ENCODE results near the gene ANTXR2. TPM values are rescaled to one million over a fixed set of nuclear protein-coding genes. Genes with fewer than 3 reads are reported as not detected.

The ANTXR2 gene
- polyA plus RNA-seq, 1 of the 3 experiments (the other 2 are of a cell fraction) = 48.8 TPM

DNA sequence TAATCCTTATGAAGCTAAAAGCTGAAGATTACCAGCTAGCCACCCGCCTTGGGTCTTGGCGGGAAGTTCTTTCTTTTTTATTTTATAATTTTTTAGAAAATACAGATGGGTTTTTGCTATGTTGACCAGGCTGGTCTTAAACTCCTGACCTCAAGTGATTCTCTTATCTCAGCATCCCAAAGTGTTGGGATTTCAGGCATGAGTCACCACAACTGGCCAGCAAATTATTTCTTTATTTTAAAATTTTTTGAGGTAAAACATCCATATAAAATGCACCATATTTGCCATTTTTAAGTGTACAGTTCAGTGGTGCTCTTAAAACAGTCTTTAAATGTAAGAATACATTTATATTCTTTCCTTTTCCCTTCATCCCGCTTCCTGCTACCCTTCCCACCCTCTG, 40.6 kb upstream of the ANTXR2 start:
- no peak overlapping the region for H3K27ac ChIP-seq (ENCODE audit: low read depth in 2 of 2, low read length in 1 of 2)
- no peaks in the 10 kb centered on the region for H4K20me1 ChIP-seq (ENCODE audit: insufficient read depth)
- no peaks in the 10 kb centered on the region for H3K27me3 ChIP-seq (ENCODE audit: insufficient read depth)
- H2AFZ ChIP-seq (ENCODE audit: low read depth) = no peak overlapping the region
- DNase-seq = no peak
- H3K9ac ChIP-seq = no peak overlapping the region
- H3K9me3 ChIP-seq = peaks cover 9% of the 10 kb centered on the region; the same call in 1 of the 2 replicates
- no peaks in the 10 kb centered on the region for H3K79me2 ChIP-seq (ENCODE audit: insufficient read depth)
- H3F3A ChIP-seq (replicated peaks; ENCODE audit: insufficient read depth) = peaks cover 3% of the 10 kb centered on the region
- no peak overlapping the region for H3K4me2 ChIP-seq
- H3K4me3 ChIP-seq (ENCODE audit: low read depth in 2 of 2, low read length in 1 of 2) = no peak overlapping the region
- H3K4me1 ChIP-seq (ENCODE audit: control insufficient read depth in 1 of 2, insufficient read depth in 2 of 2, low read depth in 1 of 2, low read length in 1 of 2) = no peaks in the 10 kb centered on the region
- ChIA-PET CTCF (interaction anchor here (0.6 to 1.4 kb wide), 3 partner anchors 11 to 1338 kb away, joined by 3 to 4 read pairs (median 3); partner anchors contain the start of gene BMP2K), POLR2A (no interaction called here)
- WGBS (ENCODE audit: low lambda C conversion rate) = 90% methylated on average over 3 of the region's 3 CpGs
- TF ChIP-seq NFIC (IDR thresholded peaks at IDR 0.05; ENCODE audit: borderline replicate concordance) (no peak), TAF1 (IDR thresholded peaks at IDR 0.05; ENCODE audit: borderline replicate concordance, low read depth, low read length) (no peak), JUND (IDR thresholded peaks at IDR 0.05) (no peak), EP300 (IDR thresholded peaks at IDR 0.05; ENCODE audit: borderline replicate concordance in 1 of 2, low read depth in 1 of 2, low read length in 1 of 2) (no peak), GATA2 (CRISPR knock-in tag; IDR thresholded peaks at IDR 0.05) (no peak)
- TF ChIP-seq, protein P1, sequence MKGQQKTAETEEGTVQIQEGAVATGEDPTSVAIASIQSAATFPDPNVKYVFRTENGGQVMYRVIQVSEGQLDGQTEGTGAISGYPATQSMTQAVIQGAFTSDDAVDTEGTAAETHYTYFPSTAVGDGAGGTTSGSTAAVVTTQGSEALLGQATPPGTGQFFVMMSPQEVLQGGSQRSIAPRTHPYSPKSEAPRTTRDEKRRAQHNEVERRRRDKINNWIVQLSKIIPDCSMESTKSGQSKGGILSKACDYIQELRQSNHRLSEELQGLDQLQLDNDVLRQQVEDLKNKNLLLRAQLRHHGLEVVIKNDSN (IDR thresholded peaks at IDR 0.05; ENCODE audit: borderline replicate concordance, low read depth) = no peak
- TF ChIP-seq, protein P2, sequence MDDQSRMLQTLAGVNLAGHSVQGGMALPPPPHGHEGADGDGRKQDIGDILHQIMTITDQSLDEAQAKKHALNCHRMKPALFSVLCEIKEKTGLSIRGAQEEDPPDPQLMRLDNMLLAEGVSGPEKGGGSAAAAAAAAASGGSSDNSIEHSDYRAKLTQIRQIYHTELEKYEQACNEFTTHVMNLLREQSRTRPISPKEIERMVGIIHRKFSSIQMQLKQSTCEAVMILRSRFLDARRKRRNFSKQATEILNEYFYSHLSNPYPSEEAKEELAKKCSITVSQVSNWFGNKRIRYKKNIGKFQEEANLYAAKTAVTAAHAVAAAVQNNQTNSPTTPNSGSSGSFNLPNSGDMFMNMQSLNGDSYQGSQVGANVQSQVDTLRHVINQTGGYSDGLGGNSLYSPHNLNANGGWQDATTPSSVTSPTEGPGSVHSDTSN (IDR thresholded peaks at IDR 0.05) = no peak
- TF ChIP-seq, protein P3, sequence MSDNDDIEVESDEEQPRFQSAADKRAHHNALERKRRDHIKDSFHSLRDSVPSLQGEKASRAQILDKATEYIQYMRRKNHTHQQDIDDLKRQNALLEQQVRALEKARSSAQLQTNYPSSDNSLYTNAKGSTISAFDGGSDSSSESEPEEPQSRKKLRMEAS (IDR thresholded peaks at IDR 0.05; ENCODE audit: low read depth) = no peak
- TF ChIP-seq, protein P4, sequence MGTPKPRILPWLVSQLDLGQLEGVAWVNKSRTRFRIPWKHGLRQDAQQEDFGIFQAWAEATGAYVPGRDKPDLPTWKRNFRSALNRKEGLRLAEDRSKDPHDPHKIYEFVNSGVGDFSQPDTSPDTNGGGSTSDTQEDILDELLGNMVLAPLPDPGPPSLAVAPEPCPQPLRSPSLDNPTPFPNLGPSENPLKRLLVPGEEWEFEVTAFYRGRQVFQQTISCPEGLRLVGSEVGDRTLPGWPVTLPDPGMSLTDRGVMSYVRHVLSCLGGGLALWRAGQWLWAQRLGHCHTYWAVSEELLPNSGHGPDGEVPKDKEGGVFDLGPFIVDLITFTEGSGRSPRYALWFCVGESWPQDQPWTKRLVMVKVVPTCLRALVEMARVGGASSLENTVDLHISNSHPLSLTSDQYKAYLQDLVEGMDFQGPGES (IDR thresholded peaks at IDR 0.05; ENCODE audit: low read depth, low read length) = no peak
- H3K36me3 ChIP-seq (replicated peaks in 1 of 2; ENCODE audit: control insufficient read depth in 1 of 2, insufficient read depth in 2 of 2, low read length in 1 of 2) = no peaks in the 10 kb centered on the region
- H3K9me2 ChIP-seq = no peaks in the 10 kb centered on the region

DNA sequence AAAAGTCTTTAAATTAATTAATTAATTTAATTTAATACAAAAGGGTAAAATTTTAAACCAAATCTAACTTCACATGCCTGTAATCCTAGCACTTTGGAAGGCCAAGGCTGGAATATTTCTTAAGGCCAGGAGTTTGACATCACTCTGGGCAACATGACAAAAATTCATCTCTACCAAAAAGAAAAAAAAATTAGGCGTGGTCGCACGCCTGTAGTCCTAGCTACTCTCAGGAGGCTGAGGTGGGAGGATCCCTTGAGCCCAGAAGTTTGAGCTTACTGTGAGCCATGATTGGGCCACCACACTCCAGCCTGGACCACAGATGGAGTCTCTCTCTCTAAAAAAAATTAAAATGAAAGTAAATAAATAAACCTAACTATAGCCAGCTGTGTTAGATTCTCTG, 39.2 kb upstream of the ANTXR2 start:
- Histone ChIP-seq H3K4me1 (ENCODE audit: control insufficient read depth in 1 of 2, insufficient read depth in 2 of 2, low read depth in 1 of 2, low read length in 1 of 2) (no peaks in the 10 kb centered on the region), H3F3A (replicated peaks; ENCODE audit: insufficient read depth) (no peaks in the 10 kb centered on the region), H3K27me3 (ENCODE audit: insufficient read depth) (no peaks in the 10 kb centered on the region), H3K9me2 (no peaks in the 10 kb centered on the region), H3K79me2 (ENCODE audit: insufficient read depth) (no peaks in the 10 kb centered on the region), H3K27ac (ENCODE audit: low read depth in 2 of 2, low read length in 1 of 2) (no peak overlapping the region), H3K9ac (no peak overlapping the region), H3K4me2 (no peak overlapping the region), H2AFZ (ENCODE audit: low read depth) (no peak overlapping the region), H3K9me3 (peaks cover 16% of the 10 kb centered on the region), H3K4me3 (ENCODE audit: low read depth in 2 of 2, low read length in 1 of 2) (no peak overlapping the region), H3K36me3 (replicated peaks in 1 of 2; ENCODE audit: control insufficient read depth in 1 of 2, insufficient read depth in 2 of 2, low read length in 1 of 2) (peaks cover 0 to 8% of the 10 kb centered on the region in 2 experiments), H4K20me1 (ENCODE audit: insufficient read depth) (no peaks in the 10 kb centered on the region)
- CTCF ChIA-PET = no interaction called here
- WGBS (ENCODE audit: low lambda C conversion rate) = 81% methylated on average over 3 of the region's 3 CpGs
- POLR2A ChIA-PET = no interaction called here
- no peak for DNase-seq
- no peak for TF ChIP-seq RCOR1 (IDR thresholded peaks at IDR 0.05; ENCODE audit: low read length)
- TF ChIP-seq, protein P5, sequence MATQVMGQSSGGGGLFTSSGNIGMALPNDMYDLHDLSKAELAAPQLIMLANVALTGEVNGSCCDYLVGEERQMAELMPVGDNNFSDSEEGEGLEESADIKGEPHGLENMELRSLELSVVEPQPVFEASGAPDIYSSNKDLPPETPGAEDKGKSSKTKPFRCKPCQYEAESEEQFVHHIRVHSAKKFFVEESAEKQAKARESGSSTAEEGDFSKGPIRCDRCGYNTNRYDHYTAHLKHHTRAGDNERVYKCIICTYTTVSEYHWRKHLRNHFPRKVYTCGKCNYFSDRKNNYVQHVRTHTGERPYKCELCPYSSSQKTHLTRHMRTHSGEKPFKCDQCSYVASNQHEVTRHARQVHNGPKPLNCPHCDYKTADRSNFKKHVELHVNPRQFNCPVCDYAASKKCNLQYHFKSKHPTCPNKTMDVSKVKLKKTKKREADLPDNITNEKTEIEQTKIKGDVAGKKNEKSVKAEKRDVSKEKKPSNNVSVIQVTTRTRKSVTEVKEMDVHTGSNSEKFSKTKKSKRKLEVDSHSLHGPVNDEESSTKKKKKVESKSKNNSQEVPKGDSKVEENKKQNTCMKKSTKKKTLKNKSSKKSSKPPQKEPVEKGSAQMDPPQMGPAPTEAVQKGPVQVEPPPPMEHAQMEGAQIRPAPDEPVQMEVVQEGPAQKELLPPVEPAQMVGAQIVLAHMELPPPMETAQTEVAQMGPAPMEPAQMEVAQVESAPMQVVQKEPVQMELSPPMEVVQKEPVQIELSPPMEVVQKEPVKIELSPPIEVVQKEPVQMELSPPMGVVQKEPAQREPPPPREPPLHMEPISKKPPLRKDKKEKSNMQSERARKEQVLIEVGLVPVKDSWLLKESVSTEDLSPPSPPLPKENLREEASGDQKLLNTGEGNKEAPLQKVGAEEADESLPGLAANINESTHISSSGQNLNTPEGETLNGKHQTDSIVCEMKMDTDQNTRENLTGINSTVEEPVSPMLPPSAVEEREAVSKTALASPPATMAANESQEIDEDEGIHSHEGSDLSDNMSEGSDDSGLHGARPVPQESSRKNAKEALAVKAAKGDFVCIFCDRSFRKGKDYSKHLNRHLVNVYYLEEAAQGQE (IDR thresholded peaks at IDR 0.05; ENCODE audit: low read depth, low read length) = no peak
- TF ChIP-seq FOXJ3 (CRISPR knock-in tag; IDR thresholded peaks at IDR 0.05) = no peak
- no peak for TF ChIP-seq GABPA (IDR thresholded peaks at IDR 0.05; ENCODE audit: low read depth)
- no peak for TF ChIP-seq RAD21 (IDR thresholded peaks at IDR 0.05; ENCODE audit: low read length)
- TF ChIP-seq EZH2phosphoT487 (IDR thresholded peaks at IDR 0.05; ENCODE audit: borderline replicate concordance, low read depth) = no peak
- TF ChIP-seq JUND (IDR thresholded peaks at IDR 0.05) = no peak
- no peak for TF ChIP-seq ELF1 (IDR thresholded peaks at IDR 0.05)
- TF ChIP-seq, protein P6, sequence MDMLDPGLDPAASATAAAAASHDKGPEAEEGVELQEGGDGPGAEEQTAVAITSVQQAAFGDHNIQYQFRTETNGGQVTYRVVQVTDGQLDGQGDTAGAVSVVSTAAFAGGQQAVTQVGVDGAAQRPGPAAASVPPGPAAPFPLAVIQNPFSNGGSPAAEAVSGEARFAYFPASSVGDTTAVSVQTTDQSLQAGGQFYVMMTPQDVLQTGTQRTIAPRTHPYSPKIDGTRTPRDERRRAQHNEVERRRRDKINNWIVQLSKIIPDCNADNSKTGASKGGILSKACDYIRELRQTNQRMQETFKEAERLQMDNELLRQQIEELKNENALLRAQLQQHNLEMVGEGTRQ (IDR thresholded peaks at IDR 0.05; ENCODE audit: borderline replicate concordance, low read depth, low read length) = no peak
- no peak for TF ChIP-seq EP300 (IDR thresholded peaks at IDR 0.05; ENCODE audit: borderline replicate concordance in 1 of 2, low read depth in 1 of 2, low read length in 1 of 2)
- no peak for TF ChIP-seq RFX5 (IDR thresholded peaks at IDR 0.05; ENCODE audit: low read length)
- TF ChIP-seq, protein P3 (IDR thresholded peaks at IDR 0.05; ENCODE audit: low read depth) = no peak
- TF ChIP-seq, protein P4 (IDR thresholded peaks at IDR 0.05; ENCODE audit: low read depth, low read length) = no peak
